Activated CD4-positive, CD25-positive, alpha-beta regulatory T cell treated with anti-CD3 and anti-CD28 coated beads, Interleukin-2, amount 50 U/mL, for 24 hours (primary cell): ENCODE data around the gene FARP2.
"Not testable (repeated sequence)": the region's sequence is repeated elsewhere in the genome, so short reads cannot be mapped to it uniquely, and the experiment has no call there.

Experiments
- ATAC-seq, 2 donors: fragments of 150-1000 bp; cut with Tn5 transposase; one replicate each; pipeline ENCODE4 v1.10.0; 2021; ENCODE audit warnings: mild to moderate bottlenecking in 1 of 2, moderate library complexity in 1 of 2

The FARP2 gene, protein sequence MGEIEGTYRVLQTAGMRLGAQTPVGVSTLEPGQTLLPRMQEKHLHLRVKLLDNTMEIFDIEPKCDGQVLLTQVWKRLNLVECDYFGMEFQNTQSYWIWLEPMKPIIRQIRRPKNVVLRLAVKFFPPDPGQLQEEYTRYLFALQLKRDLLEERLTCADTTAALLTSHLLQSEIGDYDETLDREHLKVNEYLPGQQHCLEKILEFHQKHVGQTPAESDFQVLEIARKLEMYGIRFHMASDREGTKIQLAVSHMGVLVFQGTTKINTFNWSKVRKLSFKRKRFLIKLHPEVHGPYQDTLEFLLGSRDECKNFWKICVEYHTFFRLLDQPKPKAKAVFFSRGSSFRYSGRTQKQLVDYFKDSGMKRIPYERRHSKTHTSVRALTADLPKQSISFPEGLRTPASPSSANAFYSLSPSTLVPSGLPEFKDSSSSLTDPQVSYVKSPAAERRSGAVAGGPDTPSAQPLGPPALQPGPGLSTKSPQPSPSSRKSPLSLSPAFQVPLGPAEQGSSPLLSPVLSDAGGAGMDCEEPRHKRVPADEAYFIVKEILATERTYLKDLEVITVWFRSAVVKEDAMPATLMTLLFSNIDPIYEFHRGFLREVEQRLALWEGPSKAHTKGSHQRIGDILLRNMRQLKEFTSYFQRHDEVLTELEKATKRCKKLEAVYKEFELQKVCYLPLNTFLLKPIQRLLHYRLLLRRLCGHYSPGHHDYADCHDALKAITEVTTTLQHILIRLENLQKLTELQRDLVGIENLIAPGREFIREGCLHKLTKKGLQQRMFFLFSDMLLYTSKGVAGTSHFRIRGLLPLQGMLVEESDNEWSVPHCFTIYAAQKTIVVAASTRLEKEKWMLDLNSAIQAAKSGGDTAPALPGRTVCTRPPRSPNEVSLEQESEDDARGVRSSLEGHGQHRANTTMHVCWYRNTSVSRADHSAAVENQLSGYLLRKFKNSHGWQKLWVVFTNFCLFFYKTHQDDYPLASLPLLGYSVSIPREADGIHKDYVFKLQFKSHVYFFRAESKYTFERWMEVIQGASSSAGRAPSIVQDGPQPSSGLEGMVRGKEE

DNA sequence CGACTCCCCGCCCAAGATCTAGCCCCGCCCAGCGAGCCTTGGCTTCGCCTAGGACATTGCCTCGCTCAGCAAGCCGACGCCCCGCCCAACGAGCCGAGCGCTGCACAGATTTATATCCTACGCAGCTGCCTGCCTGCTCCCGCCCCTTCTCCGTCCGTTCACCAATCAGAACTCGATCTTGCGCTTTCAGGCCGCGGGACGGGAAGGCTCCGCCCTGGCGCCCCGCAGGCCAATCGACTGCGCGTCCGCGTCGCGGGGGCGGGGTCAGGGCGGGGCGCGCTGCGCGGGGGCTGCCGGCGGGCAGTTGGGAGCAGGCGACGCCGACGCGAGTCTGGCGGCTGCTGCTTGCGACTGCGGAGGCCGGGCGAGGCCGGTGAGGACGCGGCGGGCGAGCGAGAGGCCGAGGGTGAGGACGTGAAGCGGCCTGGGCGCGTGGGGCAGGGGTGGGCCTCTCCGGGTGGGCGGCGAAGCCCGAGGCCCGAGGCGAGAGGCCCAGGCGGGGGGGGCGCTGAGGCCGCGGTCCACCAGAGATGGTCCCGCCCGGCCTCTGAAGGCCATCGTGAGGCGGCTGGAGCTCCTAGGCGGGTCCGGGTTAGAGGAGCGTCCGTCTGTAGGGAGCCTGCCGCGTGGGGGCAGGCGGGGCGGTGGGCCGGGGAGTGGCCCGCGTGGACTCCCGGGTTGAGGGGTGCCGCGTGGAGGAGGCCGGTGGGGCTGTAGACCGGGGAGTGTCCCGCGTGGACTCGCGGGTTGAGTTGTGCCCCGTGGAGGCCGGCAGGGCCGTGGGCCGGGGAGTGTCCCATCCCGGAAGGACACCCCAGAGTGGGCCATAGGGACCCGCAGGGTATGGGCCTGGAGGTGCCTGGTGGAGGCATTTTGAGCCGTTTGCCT, at the start of gene FARP2:
FARP2 (plus strand) TSS at position 303 of the 888 bp plus-strand sequence. CDS start 16,823 bp downstream, outside the sequence.
- peak; percentile 95 to 96 for ATAC-seq

DNA sequence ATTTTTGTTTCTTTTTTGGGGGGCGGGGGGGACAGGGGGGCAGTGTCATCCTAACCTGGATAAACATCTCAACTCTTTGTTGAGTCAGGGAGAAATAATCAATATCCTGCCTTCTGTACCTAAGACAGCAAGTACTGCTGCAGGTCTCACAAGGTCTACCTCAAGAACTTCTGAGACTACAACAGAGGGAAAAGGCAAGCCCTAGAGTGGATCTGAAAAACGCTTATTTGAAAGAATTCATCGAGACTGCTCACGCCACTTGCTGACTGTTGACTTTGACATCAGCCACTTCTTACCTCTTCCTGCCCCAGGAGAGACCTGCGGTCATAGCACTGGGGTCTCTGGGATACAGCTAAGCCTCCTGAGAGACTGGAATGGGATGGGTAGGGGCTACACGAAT, 49.0 kb upstream of the FARP2 start:
- ATAC-seq = no peak

DNA sequence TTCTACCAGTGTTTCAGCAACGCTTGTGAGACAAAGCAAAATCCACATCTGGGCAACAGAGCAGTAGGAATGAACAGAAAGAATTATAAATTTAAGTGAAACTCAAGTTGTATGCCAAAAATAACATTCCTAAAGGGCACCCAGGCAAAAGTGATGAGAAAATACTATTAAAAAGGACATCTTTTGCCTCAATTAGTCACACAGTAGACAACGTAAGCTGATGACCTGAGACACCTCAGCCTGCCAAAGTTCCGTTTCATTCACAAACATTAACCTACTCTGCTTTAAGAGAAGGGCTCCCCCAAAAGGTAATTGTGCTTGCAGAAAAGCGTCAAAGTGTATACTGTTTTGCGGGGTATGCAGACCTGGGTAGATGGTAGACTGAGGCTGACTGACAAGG, 47.8 kb upstream of the FARP2 start:
- no peak for ATAC-seq

DNA sequence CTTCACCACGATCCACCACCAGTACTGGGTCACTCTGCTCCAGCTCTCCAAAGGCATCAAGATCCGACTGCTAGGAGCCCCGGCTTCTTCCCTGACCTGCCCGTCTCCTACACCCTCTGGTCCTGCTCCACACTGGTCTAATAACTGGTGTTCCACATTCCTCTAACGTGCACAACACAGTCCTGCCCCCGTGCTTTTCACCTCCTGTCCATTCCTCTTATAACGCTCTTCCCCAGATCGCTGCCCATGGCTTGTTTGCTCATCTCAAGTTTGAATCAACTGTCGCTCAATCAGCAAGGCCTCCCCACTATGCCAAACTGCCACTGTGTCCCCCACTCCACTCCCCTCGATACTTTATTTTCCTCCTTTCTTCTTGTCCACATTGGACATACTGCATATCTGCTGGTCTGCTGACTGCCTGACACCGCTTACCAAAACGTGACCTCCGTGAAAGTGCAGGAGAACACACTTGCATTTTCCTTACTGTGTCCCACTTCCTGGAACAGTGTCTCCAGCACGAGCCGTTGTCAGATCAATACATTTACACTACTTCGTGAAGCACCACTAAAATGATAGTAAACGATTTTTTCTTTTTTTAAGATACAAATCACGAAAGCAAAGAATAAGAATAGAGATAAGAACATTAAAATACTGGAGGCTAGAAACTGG, 47.1 kb upstream of the FARP2 start:
- no peak for ATAC-seq

DNA sequence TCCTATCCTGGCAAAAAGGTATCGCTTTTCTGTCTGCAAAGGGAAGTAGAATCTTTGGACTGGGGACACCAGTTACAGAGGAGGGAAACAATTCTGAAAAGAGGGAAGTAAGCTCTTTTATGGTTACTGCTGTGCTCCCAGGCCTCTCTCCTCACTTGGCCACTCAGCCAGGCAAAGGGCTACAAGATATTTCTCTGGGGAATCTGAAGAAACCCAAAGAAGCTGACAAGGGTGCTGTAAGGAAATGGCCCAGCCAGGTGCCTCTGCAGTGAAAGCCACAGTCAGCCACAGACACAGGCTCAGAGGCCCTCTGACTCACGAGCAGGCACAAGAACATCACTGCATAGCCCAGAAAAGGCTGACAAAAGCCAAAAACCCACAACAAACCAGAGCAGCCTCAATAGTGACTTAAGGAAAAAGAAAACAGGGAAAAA, 46.4 kb upstream of the FARP2 start:
- ATAC-seq = peak; percentile 97

DNA sequence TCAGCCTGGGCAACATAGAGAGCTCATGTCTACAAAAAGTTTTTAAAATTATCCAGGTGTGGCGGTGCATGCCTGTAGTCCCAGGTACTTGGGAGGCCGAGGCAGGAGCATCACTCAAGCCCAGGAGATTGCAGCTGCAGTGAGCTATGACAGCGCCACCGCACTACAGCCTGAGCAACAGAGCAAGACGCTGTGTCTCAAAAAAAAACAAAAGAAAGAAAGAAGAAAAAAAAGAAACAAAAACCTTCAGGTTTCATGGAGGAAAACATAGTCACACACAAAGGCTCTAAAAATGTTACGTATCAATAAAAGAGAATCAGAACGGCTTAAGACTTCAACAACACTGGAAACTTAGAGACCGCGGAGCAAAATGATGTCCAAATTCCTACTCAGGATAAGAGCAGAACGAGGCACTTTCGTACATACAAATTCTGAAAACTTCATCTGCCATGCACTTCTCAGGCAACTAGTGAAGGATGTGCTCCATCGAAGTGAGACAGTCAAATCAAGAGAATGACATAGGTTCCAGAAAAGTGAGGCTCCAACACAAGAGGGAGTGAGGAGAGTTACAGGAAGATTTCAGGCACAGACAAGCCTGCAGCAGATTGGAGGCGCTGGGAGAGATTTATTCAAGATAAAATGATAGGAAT, 45.0 kb upstream of the FARP2 start:
- no peak for ATAC-seq

DNA sequence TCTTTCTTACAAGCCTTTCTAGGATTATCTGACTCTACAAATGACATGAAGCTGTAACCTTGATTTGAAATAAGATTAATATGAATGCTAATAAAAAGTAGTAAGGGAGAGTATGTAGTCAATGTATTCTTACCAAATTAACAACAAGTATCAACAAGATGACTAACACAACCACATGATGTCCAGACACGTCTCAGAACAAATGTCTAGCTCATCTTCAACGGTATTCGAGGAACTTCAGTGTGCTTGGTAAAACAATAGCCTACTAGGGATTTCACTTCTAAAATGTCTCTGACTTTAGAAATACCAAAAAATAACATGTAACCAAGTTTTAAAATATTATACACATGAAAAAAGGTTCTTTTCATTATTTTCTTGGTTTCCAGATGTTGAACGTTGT, 44.0 kb upstream of the FARP2 start:
- no peak for ATAC-seq

DNA sequence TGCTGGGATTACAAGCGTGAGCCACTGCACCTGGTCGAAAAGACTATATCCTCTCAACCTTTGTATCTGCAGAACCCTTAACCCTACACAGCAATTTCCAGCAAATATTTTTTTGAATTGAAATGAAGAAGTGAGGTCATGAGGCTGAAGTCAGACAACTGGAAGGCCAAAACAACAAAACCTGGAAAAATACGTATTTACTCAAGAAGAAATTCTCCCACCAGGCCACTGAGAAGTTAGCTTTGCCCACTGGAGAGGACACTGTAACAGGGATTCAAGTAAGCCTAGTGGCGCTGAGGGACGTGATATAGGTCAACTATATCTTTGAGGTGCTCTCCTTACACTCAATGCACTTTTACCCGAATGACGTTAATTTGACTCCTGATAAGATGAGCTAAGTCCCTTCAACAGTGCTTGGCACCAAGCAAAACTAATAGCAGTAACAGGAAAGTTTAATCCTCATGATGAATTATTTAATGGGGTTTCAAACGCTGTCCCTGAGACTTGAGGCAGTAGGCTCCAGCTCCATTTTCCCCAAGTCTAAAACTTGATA, 42.5 kb upstream of the FARP2 start:
- no peak for ATAC-seq

DNA sequence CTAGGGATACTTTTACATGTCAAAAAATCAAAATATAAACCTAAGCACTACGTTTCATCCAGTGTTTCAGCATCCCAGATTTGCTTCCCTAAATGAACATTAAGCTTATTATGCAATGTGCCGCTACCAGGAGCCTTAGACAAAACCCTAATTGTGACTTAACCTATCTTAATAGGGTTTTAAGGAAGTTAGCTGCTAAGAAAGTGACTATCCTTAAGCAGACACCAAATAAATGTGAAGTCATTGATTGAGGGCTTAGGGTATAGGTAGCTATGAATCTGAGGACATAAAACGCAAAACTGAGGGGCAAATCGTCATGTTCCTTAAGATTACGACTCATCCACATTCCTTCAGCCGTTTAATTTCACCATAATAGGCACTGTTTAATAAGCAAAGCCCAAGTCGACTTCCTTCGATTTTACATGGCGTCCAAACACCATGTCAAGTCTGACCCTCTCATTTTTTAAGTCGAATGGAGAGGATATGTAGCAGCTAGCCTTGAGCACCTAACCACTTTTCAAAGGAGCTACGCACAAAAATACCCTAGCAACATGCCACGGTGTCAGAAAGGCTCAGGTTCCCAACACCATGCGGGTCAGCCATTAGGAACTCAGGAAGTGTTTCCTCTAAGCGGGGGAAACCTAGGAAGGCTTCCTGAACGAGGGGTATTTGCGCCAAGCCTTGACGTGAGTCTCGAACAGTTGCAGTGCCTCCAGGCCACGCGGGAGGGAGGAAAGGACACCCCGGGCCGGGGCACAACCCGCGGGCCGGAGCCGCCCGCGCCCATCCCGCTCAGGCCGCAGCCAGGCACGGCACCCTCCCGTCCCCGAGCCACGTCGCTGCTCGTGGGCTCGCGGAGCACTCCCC, 41.6 kb upstream of the FARP2 start:
- no peak for ATAC-seq

DNA sequence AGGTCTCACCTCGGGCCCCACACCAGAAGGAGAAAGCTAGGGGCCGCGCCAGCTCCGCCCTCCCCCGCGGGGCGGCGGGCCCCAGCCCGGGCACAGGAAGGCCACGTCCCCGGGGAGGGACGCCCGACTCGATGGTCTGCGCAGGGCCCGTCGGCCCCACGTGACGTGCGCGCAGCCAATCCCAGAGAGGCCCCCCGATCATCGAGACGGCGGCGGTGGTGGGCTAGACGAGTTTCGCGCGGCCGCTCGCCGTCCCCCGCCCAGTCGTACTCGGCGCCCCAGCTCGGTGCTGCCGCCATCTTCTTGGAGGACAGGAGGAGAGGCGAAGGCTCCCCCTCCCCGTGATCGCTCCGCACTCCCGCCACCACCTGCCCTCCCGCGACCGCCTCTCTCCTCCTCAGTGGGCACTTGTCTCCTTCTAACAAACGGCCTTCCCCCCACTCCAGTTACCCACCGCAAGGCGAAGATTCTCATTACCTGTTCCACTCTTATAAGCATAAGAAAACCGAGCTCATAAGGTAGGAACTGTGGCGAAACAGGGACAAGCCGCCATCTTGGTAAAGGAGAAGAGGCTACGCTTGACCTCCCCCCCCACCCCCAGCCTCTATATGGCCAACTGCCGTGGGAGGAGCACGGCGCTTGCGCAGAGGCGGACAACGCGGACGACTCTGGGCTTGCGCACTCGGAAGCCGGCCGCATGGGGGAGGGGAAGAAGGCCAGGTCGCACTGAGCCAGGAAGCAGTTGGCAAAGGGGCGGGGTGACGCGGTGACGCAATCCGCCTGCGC, 40.8 kb upstream of the FARP2 start, which contains the start of gene HDLBP:
HDLBP (minus strand) TSS at position 580 of the 786 bp plus-strand sequence. CDS start 48,803 bp downstream, outside the sequence.
- peak; percentile 83 to 84 for ATAC-seq

DNA sequence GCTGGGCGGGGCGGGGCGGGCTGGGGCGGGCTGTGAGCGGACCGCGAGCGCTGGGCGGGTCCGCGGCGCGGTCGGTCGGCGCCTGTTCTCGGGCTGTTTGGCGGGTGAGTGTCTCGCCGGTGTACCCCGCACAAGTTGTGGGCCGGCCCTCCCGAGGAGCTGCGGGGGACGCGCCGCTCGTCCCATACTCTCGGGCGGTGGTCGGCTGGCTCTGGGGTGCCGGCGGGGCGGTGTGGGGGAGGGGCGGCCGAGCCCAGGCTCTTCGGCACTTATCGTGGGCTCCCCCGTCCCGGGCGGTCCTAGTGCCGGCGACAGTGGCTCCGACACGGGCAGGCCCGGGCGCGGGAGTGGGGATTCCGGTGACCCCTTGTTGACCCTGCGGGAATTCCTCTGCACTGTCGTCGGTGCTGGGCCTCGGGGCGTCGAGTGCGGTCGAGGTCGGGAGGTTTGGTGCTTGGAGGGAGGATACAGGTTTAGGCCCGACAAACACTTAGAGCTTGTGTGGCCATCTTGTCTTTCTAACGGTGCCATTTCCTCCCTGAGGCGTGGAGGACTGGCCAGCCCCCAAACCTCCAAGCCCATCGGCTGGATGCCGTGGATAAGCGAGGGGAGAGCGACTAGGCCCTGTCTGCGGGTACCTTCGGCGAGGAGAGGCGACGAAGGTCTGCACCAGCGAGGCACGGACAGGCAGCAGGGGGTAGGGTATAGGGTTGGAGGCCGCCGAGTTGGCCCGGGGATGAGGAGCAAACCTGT, 40.0 kb upstream of the FARP2 start, which contains the start of gene SEPTIN2:
SEPTIN2 (plus strand) TSS at position 47 of the 753 bp plus-strand sequence. CDS start 8,308 bp downstream, outside the sequence.
- ATAC-seq = peak; percentile 39 to 47

DNA sequence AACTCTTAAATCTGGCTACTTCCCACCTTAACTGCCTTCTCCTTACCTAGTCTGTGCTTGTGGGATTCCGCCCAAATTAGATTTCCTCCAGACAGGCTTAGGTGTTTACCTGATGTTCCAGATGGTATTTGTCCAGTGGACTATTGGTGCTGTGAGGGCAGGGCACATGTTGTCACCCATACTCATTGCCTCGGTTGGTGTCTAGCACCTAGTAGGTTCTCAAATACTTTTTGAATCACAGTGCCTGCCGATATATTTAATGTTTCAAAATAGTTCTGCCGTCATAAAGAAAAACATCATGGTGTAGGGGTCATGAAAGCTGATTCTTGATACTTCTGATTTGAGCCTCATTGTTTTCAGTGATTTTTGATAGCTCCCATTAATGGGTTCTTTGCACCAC, 39.3 kb upstream of the FARP2 start:
- ATAC-seq = no peak

DNA sequence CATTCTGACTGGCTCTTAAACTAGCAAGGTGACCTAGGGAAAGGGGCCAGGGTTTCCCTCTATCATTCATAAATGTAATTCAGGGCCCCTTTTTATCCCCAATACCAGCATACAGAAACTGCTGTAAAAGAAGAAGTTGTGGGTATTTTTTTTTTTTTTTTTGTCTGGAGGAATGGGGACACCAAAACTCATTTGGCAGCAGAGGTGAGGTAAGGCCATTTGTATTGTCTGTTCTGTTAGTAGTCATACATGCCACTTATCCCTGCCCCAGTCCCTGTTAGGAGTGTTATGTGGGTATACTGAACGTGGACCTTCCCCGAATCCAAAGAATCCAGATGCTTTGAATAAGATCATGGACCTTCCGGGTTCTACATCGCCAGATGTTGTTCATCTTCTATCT, 38.7 kb upstream of the FARP2 start:
- ATAC-seq = no peak

DNA sequence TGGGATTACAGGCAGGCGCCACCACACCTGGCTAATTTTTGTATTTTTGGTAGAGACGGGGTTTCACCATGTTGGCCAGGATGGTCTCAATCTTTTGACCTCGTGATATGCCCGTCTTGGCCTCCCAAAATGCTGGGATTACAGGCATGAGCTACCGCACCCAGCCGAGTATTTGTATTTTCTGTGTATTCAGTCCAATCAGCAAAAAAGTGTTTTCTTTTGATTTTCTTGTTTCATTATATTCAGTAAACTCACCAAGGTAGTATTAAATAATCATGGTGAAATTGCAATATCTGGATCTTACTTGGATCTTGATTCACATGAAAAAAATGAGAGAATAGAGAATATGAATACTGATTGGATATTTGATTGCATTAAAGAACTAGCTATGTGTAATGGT, 37.3 kb upstream of the FARP2 start:
- ATAC-seq = not testable (repeated sequence)

DNA sequence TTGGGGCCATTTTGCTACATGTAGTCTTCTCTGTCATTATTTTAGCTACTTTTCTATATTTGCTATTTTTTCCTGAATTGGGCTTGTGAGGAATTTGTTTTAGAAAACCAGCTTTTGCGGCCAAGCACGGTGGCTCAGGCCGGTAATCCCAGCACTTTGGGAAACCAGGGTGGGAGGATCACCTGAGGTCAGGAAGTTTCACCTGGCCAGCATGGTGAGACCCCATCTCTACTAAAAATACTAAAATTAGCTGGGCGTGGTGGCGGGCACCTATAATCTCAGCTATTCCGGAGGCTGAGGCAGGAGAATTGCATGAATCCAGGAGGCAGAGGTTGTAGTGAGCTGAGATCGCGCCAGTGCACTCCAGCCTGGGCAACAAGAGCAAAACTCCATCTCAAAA, 35.7 kb upstream of the FARP2 start:
- no peak for ATAC-seq

DNA sequence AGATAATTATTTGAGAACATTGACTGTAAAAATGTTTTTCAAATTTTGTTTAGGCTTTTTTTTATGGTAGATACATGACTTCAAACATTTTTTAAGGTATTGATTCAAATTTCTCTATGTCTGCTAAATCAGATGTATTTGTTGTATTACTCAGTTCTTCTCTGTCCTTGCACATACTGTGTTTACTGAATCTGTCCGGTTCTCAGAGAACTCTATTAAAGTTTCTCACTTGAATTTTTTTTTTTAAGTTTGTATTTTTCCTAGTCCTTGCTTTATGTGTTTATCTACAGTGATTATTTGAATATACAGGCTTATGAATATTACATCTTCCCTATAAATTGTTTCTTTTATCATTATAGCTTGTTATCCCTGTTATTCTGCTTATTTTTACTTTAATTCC, 35.1 kb upstream of the FARP2 start:
- ATAC-seq = no peak

DNA sequence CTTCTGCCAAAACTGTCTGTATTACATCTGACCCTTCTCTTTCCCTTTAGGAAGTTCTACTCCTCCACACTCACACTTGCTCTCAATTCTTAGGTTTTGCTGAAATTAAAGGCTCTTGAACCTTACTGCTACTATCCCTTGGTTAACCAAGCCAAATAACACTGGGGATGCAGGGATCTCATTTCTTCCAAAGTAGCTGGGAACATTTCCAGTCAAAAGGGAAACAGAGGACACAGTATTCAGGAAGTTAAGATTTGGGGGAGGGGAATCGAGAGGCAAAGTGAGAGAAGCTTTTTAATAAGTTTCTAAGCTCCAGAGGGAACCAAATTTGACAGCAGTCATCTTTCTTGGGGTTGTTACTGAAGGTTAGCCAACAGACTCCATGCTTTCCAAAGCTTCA, 34.2 kb upstream of the FARP2 start:
- no peak for ATAC-seq

DNA sequence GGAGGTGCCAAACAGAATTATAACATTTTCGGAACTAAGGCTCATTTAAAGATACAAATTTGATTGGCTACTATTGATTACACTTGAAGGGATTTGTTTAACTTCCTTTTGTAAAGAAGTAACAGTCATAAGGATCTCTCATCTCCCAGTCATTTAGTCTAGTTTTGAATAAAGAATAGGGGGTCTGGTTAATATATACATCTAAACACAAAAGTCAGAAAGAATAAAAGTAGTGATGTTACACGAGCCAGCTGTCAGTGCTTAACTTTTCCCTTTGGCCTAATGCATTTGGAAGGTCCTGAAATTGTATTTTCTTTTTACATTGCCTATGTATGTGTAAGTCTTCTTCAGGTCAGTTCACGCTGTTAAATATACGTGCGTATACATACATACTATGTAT, 32.3 kb upstream of the FARP2 start:
- ATAC-seq = peak in 1 of 2 donors; percentile 27
